ENCODE measurements around the gene ZRANB3.

The ZRANB3 gene

GRCh38 chr2:135551356-135551755, 20.3 kb upstream of the ZRANB3 start (continued):
- TF ChIP-seq ZNF837 (tag by site-specific recombination; IDR thresholded peaks at IDR 0.05) (no peak), ZNF16 (tag by site-specific recombination; IDR thresholded peaks at IDR 0.05; ENCODE audit: low read depth) (no peak), SP3 (tag by site-specific recombination; IDR thresholded peaks at IDR 0.05) (no peak), PRDM1 (tag by site-specific recombination; IDR thresholded peaks at IDR 0.05) (no peak), ZNF792 (tag by site-specific recombination; IDR thresholded peaks at IDR 0.05) (no peak), ZNF677 (tag by site-specific recombination; IDR thresholded peaks at IDR 0.05) (no peak), PRDM6 (tag by site-specific recombination; IDR thresholded peaks at IDR 0.05) (no peak), ZBTB49 (tag by site-specific recombination; IDR thresholded peaks at IDR 0.05; ENCODE audit: low read depth) (no peak), ZNF558 (tag by site-specific recombination; IDR thresholded peaks at IDR 0.05) (no peak), ZSCAN16 (tag by site-specific recombination; IDR thresholded peaks at IDR 0.05) (no peak), IKZF3 (tag by site-specific recombination; IDR thresholded peaks at IDR 0.05) (no peak)

GRCh38 chr2:135547311-135547710, 16.3 kb upstream of the ZRANB3 start:
- TF ChIP-seq SALL2 (tag by site-specific recombination; IDR thresholded peaks at IDR 0.05; ENCODE audit: borderline replicate concordance) (no peak), ZBTB20 (tag by site-specific recombination; IDR thresholded peaks at IDR 0.05) (no peak), ZSCAN4 (tag by site-specific recombination; IDR thresholded peaks at IDR 0.05) (no peak), ZBTB8A (tag by site-specific recombination; IDR thresholded peaks at IDR 0.05) (no peak), ZFP69B (tag by site-specific recombination; IDR thresholded peaks at IDR 0.05) (no peak), TRIM28 (IDR thresholded peaks at IDR 0.05; ENCODE audit: borderline replicate concordance, low read length) (no peak), ZNF132 (tag by site-specific recombination; IDR thresholded peaks at IDR 0.05; ENCODE audit: borderline replicate concordance) (no peak), SCRT2 (tag by site-specific recombination; IDR thresholded peaks at IDR 0.05) (no peak), ZNF830 (tag by site-specific recombination; IDR thresholded peaks at IDR 0.05; ENCODE audit: low read depth) (no peak), ZNF335 (tag by site-specific recombination; conservative IDR thresholded peaks at IDR 0.05) (no peak), TSHZ1 (tag by site-specific recombination; IDR thresholded peaks at IDR 0.05; ENCODE audit: borderline replicate concordance) (no peak), ZNF362 (tag by site-specific recombination; IDR thresholded peaks at IDR 0.05) (no peak), SP2 (tag by site-specific recombination; IDR thresholded peaks at IDR 0.05) (no peak), ZNF19 (tag by site-specific recombination; IDR thresholded peaks at IDR 0.05; ENCODE audit: low read depth) (no peak), ZNF248 (tag by site-specific recombination; IDR thresholded peaks at IDR 0.05) (no peak), RBAK (tag by site-specific recombination; IDR thresholded peaks at IDR 0.05) (no peak), ZNF624 (tag by site-specific recombination; IDR thresholded peaks at IDR 0.05) (no peak), SCRT1 (tag by site-specific recombination; IDR thresholded peaks at IDR 0.05; ENCODE audit: borderline replicate concordance) (no peak)
- POLR2A ChIA-PET, result no interaction called here
- H3K4me3 ChIP-seq (ENCODE audit: low read depth, low read length), result no peak overlapping the region
- H3K27ac ChIP-seq (ENCODE audit: extremely low read depth, low read depth, low read length), result no peak overlapping the region
- CTCF ChIA-PET, result no interaction called here
- H3K9me3 ChIP-seq (ENCODE audit: control insufficient read depth, insufficient read depth, low read depth, low read length), result no peaks in the 10 kb centered on the region
- H3K4me1 ChIP-seq (ENCODE audit: control insufficient read depth, insufficient read depth, low read length), result no peaks in the 10 kb centered on the region
- no peaks in the 10 kb centered on the region for H3K36me3 ChIP-seq (ENCODE audit: control insufficient read depth in 2 of 2, insufficient read depth in 1 of 2, low read length in 2 of 2)
